Activated T-cell treated with anti-CD3 and anti-CD28 coated beads for 24 hours (primary cell): ENCODE data around the gene THBS4.

ENCODE experiments used
- DNase-seq: peaks from one replicate; pipeline ENCODE4 v3.0.0-alpha.2; 2020; ENCODE audit warnings: low read depth

The THBS4 gene

GRCh38 chr5:80034962-80035821 lies at the start of gene THBS4:
TSS of gene THBS4 (plus strand) at chr5:80035348. CDS start at chr5:80035538, 190 bp downstream.
- no peak for DNase-seq

DNA sequence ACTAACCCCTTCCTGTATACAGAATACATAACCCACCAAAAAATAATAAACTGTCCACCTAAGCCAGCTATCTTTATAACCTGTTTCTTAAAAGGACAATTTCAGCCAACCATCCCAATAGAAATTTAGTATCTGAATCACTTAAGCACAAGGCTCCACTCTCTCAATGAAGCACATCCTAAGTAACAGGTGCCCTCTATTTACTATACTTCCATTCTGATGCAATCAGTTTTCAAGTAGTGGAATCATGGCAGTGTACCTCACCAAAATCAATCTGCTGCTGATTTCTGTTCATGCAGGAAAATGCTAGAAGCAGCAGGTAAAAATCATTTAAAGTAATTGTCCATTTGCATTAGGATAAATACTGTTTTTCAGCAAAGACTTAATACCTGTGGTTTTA lies 48.9 kb upstream of the THBS4 start:
- DNase-seq, result no peak

- no peak for DNase-seq
Observed at GRCh38 chr5:79990205-79990597, 44.9 kb upstream of the THBS4 start.

DNA sequence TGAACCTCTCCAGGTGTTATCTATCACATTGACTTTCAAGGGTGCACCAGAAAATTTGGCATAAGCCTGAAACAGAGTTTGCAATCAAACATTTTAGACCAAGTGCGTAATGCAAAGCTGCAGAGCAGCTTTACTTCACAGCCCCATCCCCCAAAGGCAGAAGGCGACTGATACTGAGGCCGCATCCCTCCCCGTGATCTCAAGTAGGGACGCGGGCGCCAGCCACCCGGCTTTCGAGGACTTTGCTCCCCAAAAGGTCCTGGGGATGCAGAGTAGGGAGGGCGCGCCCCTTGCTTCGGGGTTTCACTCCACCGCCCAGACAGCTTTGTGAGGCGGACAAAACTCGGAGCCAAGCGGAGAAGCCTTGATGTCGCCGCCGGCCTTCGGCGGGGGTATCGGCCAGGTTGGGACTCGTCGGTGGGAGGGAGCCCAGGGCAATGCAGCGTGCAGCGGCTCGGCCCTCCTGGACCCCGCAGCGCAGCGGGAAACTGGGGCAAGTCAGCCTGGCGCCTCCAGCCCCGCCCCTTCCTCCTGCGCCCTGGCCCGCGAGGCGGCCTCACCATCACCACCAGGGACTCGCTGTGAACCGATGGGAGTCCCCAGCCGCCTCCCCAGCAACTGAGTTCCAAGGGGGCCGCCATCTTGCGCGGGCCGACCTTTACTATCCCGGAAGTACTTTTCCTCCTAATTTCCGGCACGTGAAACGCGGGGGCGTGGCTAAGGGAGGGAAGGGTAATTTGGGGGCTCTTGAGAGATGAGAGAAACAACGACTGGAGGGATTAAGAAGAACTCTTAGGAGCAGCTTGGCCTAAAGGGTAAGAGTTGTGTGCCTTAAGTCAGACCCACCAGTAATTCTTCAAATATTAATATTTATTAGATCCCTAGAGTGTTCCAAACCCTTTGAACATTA lies 44.3 kb upstream of the THBS4 start, which contains the start of gene MTX3:
TSS of gene MTX3 (minus strand) at position 665 of the 910 bp plus-strand sequence. CDS start at position 641, 24 bp downstream.
- peak; percentile 86 for DNase-seq

- DNase-seq, result no peak
Observed at GRCh38 chr5:79992891-79993657, 42.1 kb upstream of the THBS4 start.

- no peak for DNase-seq
Observed at GRCh38 chr5:79999722-80000121, 35.4 kb upstream of the THBS4 start.

DNA sequence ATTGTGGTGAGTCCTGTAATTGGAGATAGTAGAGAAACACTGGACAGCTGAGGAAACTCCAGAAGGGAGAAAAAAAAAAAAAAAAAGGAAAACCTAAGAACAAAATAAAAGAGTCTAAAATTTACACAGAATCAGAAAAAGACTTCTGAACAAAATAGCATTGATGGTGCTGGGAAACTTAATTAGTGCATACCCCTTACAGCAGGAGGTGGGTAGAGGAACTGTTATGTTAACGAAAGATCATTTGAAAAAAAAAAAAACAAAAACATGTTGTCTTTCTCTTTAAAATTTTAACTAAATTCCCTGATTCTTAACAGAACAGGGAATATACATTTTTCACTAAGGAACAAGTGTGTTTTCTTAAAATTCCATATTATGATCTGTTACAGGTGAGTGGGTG lies 32.5 kb upstream of the THBS4 start:
- no peak for DNase-seq

DNA sequence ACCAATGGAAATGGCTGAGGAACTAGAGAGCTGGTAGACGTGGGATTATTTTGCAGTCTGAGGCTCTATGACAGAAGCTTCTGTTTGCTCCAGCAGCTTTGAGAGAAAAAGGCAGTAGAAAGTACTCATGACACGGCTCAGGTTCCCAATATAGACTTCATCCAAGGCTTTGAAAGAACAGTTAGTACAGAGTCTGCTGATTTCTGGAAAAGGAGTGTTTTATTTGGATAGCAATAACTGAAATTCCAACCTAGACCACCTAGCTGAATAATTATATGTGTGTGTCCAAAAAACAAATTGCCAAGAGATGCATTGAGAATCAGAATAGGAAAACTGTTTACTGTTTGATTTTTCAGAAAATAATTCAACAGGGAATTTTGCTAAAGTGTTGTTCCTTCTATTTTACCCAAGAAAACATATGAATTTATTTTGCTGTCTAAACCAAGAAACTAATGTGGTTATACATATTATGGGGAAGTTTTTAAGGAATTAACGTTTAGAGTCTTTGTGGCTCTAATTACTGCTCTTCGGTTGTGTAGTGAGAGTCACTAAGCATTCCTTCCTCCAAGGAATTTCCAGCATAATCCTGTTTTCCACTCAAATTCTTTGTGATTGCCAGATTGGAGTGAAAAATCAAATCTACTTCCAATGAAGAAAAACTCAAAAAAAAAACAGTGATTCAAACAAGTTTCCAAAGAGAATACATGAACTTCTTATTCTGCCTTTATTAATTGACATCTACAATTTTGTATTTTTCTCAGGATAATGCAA lies 26.0 kb upstream of the THBS4 start:
- DNase-seq, result no peak

GRCh38 chr5:80010754-80011392 lies 24.3 kb upstream of the THBS4 start:
- DNase-seq, result no peak

DNA sequence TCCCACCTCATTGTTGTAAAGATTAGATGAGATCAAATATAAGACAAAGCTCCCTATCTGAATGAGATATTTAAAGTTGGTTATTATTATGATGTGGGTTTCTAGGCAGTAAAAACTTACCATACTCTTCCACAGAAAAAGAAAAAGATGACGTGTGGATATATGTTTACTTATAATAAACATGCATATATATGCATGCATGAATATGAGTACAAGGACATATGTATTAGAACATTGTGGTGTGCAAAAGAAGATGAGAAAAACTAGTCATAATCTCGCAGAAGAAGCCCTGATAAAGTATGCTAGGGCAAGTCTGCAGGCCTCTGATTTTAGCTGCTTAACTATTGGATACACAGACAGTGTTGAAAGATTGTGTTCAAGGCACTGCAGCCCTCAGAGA lies 10.1 kb upstream of the THBS4 start:
- DNase-seq, result no peak

- no peak for DNase-seq
Observed at GRCh38 chr5:80026841-80027240, 8.3 kb upstream of the THBS4 start.

DNA sequence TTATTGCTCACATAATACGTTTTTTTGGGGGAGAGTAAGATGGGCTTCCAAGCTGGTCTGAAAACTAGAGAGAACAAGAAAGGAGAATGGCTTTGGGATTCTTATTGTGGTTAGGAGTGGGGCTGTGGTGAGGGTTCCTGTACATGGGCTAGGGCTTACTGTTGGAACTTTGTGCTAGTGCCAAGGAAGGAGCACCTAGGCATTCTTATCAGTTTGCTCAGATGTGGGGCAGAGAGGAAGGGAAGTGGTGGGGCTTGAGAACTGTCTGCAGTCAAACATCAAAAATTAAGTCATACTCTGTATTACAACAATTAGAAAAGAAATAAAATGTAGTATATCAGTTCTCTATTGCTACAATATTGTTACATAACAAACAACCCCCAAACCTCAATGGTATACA lies 4.0 kb upstream of the THBS4 start:
- DNase-seq, result no peak

- peak; percentile 1 for DNase-seq
Observed at GRCh38 chr5:80033513-80033912, 1.6 kb upstream of the THBS4 start.

DNA sequence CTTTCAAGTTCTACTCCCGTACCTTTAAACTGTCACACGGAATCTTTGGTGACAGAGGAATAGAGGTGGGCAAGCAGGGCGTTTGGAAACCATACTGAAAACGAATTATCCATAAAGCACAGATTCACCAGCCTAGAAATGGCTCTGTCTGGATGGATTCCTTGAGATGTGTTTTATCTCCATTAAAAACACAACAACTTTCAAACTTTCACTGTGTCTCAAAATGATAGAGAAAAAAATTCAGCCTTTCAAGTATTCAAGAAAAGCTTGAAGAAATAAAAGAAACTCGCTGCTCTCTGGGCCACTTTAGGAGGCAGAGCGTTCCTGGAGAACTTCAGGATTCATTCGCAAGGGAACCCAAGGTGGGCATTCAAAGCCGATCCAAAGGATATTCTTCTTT lies 589 bp upstream of the THBS4 start:
- DNase-seq, result no peak

DNA sequence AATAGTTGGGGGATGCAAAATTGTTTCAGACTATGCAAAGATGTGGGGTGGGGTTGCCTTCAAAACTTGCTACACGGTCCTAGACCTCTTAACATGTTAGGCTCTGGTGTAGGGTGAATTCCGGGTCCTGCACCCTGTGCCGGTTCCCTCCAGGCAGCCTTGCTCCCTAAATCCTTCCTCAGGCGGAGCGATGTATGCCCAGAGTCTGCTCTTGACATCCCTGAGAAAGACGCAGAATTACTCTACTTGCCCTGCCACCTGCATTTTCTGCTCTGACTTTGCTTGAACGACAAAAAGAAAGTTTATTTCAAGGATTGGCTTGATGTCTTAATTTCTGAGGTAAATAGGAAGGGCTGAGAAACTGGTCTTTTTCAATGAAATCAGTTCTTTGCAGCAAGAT lies 691 bp downstream of the THBS4 start:
- no peak for DNase-seq

GRCh38 chr5:80036615-80037014 lies 1.5 kb downstream of the THBS4 start:
- no peak for DNase-seq

GRCh38 chr5:80037366-80037765 lies 2.2 kb downstream of the THBS4 start:
- DNase-seq, result no peak

GRCh38 chr5:80039650-80040049 lies 4.5 kb downstream of the THBS4 start:
- DNase-seq, result no peak

DNA sequence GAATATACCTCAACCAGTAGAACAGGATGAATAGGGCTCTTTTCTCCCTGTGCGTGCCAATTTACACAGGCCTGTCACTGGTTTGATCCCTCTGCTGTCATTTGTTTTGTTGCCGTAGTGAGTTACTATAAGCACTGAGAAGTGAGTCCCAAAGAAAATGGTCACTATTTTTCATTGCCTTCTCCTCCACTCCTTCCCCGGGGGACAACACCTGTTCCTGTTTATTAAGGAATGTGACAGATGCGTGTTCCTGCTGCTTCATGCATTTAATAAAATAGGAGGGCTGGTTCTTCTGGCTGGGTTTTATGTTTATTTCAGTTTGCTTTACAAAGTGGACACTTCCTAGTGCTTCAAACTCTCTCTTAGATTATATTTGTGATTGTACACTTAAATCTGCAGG lies 6.4 kb downstream of the THBS4 start:
- DNase-seq, result no peak

GRCh38 chr5:80042330-80042729 lies 7.2 kb downstream of the THBS4 start:
- no peak for DNase-seq

GRCh38 chr5:80043187-80043586 lies 8.0 kb downstream of the THBS4 start:
- no peak for DNase-seq
